ENCODE results near the gene NEO1.

DNA sequence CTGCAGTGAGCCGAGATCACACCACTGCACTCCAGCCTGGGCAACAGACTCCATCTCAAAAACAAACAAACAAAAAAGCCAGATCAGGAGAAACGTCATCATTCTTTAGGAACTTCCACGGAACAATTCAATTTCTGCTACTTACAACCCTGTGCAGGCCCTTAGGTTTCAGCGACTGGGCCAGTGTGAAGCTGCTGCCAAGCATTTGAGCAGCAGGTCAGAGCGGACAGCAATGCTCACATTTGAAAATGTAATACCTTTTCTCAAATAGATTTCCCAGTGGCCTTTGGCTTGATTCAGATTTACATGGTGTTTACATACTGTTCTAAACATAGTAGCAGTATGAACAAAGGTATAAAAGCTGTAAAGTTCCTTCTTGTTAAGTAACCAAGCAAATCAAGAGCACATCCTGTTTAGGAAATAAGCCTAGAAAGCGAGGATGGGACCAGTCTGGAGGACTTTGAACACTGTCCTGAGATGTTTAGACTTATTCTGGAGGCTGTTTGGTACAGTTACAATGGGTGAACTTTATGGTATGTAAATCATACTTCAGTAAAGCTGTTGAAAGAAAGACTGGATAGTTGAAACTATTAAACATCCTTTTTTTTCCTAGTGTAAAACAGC is 175.3 kb downstream of the NEO1 start:
- TF ChIP-seq YY1 (IDR thresholded peaks at IDR 0.05; ENCODE audit: borderline replicate concordance in 1 of 3, control insufficient read depth in 1 of 3, extremely low read depth in 1 of 3, insufficient read depth in 3 of 3, insufficient read length in 1 of 3, insufficient replicate concordance in 2 of 3, low read depth in 1 of 3, low read length in 2 of 3), result no peak
- TF ChIP-seq MXI1 (IDR thresholded peaks at IDR 0.05; ENCODE audit: low read depth, low read length), result no peak
